GM19193 (cell line): ENCODE results near the gene TNFRSF6B.

Experiments used
- POLR2A ChIP-seq: IDR thresholded peaks from 4 replicates; pipeline ENCODE4 v1.6.1; 2011; ENCODE audit not compliant: insufficient read depth, insufficient read length; ENCODE audit errors: extremely low read depth

TNFRSF6B gene

GRCh38 chr20:63734111-63734945 is 37.9 kb downstream of the TNFRSF6B start:
- TF ChIP-seq POLR2A, result no peak

GRCh38 chr20:63734946-63735858 is 38.8 kb downstream of the TNFRSF6B start:
- no peak for TF ChIP-seq POLR2A

- no peak for TF ChIP-seq POLR2A
These were observed 39.6 kb downstream of the TNFRSF6B start, which contains the start of gene LIME1 for GRCh38 chr20:63735859-63736718. Gene LIME1, plus strand, starts transcription at chr20:63736664. Its CDS starts 886 bp downstream, at chr20:63737550.

GRCh38 chr20:63736893-63737694 is 40.6 kb downstream of the TNFRSF6B start:
- peak; percentile 42 for TF ChIP-seq POLR2A

GRCh38 chr20:63737695-63737944 is 41.2 kb downstream of the TNFRSF6B start:
- no peak for TF ChIP-seq POLR2A

- TF ChIP-seq POLR2A, result peak; percentile 6
These were observed 41.7 kb downstream of the TNFRSF6B start for GRCh38 chr20:63737945-63738686.

- TF ChIP-seq POLR2A, result no peak
These were observed 42.3 kb downstream of the TNFRSF6B start for GRCh38 chr20:63738687-63739129.

GRCh38 chr20:63739130-63740069 is 42.9 kb downstream of the TNFRSF6B start, which contains the start of gene SLC2A4RG:
Gene SLC2A4RG, plus strand, starts transcription at chr20:63739776. Its CDS starts 137 bp downstream, at chr20:63739913.
- peak; percentile 37 for TF ChIP-seq POLR2A

GRCh38 chr20:63740070-63740626 is 43.7 kb downstream of the TNFRSF6B start:
- no peak for TF ChIP-seq POLR2A

- peak; percentile 30 for TF ChIP-seq POLR2A
These were observed 44.3 kb downstream of the TNFRSF6B start for GRCh38 chr20:63740627-63741353.

GRCh38 chr20:63741354-63741675 is 44.9 kb downstream of the TNFRSF6B start:
- no peak for TF ChIP-seq POLR2A
